ENCODE data around the gene ARHGEF7. TPM values are rescaled to one million over a fixed set of nuclear protein-coding genes. Genes with fewer than 3 reads are reported as not detected.
A peak's percentile ranks its signal among the peaks of the same experiment; 100 is the strongest.

ARHGEF7 gene
- total RNA-seq, 4 donors from 2014 or later = 42.8 to 125 (median 61.1) TPM

DNA sequence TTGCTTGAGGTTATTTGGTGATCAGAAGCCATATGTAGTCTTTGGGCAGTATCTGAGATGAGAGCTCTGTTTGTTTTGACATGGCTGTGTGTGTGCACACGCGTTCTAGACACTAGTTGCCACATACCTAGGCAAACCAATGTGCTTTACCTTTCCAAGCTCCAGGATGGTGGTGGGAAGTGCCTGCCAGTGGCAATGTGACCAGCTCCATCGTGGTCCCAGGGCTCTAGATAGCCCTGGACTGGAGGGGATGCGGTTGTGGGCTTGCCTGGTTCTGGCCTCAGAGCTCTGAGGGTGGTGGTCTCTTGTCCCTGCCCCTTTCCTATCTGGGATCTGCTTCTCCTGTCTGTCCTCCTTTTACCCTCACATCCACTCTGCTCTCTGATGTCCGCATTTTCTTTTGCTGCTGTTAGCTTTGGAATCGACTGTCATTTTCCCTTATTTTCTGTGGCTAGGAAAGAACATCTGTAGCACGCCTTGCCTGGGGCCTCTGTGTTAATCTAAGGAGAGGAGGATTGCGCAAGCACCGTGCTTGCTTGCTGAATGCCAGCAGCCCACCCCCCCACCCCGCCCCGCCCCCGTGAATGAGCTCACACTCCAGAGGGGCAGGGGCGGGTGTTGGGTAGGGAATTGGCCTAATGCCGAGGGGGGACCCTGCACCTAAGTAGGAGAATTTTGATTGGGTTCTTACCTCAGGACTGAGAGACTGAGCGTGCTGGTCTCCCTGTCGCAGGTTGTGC lies 89.5 kb downstream of the ARHGEF7 start:
- peak; percentile 51 to 87 for DNase-seq (ENCODE audit: low spot score in 2 of 2)
- 21 to 35% methylated on average over 16 of the region's 16 CpGs for WGBS, 2 donors
- TF ChIP-seq, protein P1, sequence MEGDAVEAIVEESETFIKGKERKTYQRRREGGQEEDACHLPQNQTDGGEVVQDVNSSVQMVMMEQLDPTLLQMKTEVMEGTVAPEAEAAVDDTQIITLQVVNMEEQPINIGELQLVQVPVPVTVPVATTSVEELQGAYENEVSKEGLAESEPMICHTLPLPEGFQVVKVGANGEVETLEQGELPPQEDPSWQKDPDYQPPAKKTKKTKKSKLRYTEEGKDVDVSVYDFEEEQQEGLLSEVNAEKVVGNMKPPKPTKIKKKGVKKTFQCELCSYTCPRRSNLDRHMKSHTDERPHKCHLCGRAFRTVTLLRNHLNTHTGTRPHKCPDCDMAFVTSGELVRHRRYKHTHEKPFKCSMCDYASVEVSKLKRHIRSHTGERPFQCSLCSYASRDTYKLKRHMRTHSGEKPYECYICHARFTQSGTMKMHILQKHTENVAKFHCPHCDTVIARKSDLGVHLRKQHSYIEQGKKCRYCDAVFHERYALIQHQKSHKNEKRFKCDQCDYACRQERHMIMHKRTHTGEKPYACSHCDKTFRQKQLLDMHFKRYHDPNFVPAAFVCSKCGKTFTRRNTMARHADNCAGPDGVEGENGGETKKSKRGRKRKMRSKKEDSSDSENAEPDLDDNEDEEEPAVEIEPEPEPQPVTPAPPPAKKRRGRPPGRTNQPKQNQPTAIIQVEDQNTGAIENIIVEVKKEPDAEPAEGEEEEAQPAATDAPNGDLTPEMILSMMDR (IDR thresholded peaks at IDR 0.05) = no peak
- TF ChIP-seq POLR2A (IDR thresholded peaks at IDR 0.05) = no peak
- no peak overlapping the region for H3K4me3 ChIP-seq (ENCODE audit: low read depth, poor library complexity, severe bottlenecking)
- intact Hi-C loops (cut with DNase I; ENCODE audit: low total_unique reads) = no loop called here

DNA sequence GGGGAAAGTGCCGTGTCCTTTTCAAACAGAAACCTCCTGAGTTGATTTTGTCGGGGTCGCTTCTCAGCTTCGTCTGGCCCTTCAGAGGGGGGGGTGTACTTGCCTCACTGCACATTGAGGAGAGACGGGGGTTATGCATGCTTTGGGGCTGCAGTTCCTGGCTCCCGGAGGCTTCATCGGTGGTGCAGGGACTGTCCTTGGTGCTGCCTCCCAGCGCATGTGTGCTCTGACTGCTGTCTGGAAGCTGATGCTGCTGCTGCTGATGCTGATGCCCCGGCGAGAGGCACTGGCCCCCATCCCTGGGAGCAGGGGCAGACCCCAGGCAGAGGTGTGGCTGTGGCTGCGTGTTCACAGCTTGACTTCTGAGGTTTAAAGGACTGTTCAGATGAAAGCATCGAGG lies 91.0 kb downstream of the ARHGEF7 start:
- no peak overlapping the region for H3K4me3 ChIP-seq (ENCODE audit: low read depth, poor library complexity, severe bottlenecking)
- WGBS, 2 donors = 78 to 84% methylated on average over 12 of the region's 12 CpGs
- DNase-seq (ENCODE audit: low spot score in 2 of 2) = no peak
- intact Hi-C loops (cut with DNase I; ENCODE audit: low total_unique reads) = no loop called here
- no peak for TF ChIP-seq POLR2A (IDR thresholded peaks at IDR 0.05)
- TF ChIP-seq, protein P1 (IDR thresholded peaks at IDR 0.05) = no peak

DNA sequence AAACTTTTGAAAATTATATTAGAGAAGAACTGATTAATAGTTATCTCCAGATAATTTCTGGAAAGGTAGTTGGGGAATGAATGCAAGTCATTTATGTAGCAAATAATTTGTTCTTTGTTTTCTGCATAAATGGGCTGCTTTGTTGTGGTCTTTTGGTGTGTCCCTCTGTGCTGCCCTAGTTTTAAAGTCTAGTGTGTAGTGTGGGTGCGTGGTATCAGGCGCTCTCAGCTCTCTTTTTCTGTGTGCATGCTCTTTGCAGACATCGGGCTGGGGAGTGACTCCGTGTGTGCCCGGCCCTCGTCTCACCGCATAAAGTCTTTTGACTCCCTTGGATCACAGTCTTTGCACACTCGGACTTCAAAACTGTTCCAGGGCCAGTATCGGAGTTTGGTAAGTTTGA lies 94.5 kb downstream of the ARHGEF7 start:
- 77 to 87% methylated on average over 9 of the region's 9 CpGs for whole genome bisulfite sequencing, 2 donors
- no peak overlapping the region for H3K4me3 ChIP-seq (ENCODE audit: low read depth, poor library complexity, severe bottlenecking)
- intact Hi-C loops (cut with DNase I; ENCODE audit: low total_unique reads) = no loop called here
- TF ChIP-seq, protein P1 (IDR thresholded peaks at IDR 0.05) = no peak
- TF ChIP-seq POLR2A (IDR thresholded peaks at IDR 0.05) = no peak
- no peak for DNase-seq (ENCODE audit: low spot score in 2 of 2)

DNA sequence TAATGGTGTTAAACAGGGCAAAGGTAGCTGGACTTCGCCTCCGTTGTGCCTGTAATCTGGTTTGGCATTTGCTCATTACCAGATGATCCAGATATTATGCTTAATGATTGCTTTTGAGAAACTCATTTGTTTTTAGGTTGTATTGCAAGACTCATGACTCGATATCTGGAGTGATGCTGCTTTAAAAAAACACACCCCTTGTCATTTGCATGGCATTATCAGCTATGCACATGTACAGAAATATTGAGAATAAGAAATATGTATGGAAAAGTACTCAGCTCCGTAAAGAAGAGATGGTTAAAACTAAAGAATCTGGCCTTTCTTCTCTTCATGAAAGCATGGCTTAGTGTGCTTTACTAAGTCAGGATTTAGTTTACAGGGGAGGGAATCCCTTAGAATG lies 95.0 kb downstream of the ARHGEF7 start:
- no peak for DNase-seq (ENCODE audit: low spot score in 2 of 2)

GRCh38 chr13:111210544-111211469 lies 95.7 kb downstream of the ARHGEF7 start:
- H3K4me3 ChIP-seq (ENCODE audit: low read depth, poor library complexity, severe bottlenecking) = no peak overlapping the region
- DNase-seq (ENCODE audit: low spot score in 2 of 2) = no peak
- intact Hi-C loops (cut with DNase I; ENCODE audit: low total_unique reads) = no loop called here
- WGBS, 2 donors = 46 to 58% methylated on average over 15 of the region's 15 CpGs
- no peak for TF ChIP-seq POLR2A (IDR thresholded peaks at IDR 0.05)
- TF ChIP-seq, protein P1 (IDR thresholded peaks at IDR 0.05) = no peak

More for the DNA sequence above, 95.0 kb downstream of the ARHGEF7 start:
- WGBS, 2 donors = 60 to 62% methylated on average over 4 of the region's 4 CpGs
- TF ChIP-seq, protein P1 (IDR thresholded peaks at IDR 0.05) = no peak
- TF ChIP-seq POLR2A (IDR thresholded peaks at IDR 0.05) = no peak
- intact Hi-C loops (cut with DNase I; ENCODE audit: low total_unique reads) = no loop called here
- H3K4me3 ChIP-seq (ENCODE audit: low read depth, poor library complexity, severe bottlenecking) = no peak overlapping the region

Data from lower leg skin (tissue), 4 donors.